GM19351 (cell line): ENCODE data around the gene IRF2BP2.

Source experiments
- ATAC-seq: cut with Tn5 transposase; IDR thresholded peaks from one replicate; pipeline ENCODE4 v1.9.1; 2021; ENCODE audit warnings: mild to moderate bottlenecking, moderate library complexity; ENCODE audit not compliant: unreplicated experiment

The IRF2BP2 gene

GRCh38 chr1:234614081-234614489, 4.1 kb upstream of the IRF2BP2 start:
- ATAC-seq = no peak

DNA sequence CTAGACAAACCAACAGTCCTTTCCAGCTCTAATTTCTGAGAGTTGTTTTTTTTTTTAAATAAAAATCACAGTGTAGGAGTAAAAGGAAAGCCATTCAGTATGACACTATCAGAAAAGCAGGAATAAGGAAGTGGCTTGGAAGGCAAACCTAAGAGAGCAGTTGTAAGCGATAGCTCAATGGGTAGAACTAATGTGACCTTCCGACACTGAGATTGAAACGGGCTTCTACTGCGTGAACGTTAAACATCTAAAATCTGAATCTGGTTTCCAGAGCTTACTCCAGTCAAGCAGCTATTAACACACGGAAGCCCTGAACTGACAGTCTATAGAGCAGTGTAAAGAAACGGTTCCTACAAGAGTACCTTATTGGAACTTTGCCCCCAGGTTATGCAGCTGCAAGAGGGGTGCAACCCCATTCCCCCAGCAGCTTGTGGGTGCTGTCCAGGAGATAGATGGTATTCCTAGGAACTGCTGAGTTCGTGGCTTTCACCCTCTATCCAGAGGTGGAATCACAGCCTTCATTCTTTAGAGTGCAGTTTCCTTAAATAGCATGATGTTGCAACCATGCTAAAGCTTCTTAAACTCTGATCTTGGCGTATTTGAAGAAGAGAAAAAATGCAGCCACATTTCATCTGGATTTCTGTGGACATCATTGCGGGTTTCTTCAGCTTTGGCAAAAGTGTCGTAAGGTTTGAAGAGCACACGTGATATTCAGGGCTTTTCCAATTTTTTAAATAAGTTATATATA, 3.3 kb upstream of the IRF2BP2 start:
- no peak for ATAC-seq

GRCh38 chr1:234612352-234613127, 2.6 kb upstream of the IRF2BP2 start:
- ATAC-seq = peak; percentile 29

- no peak for ATAC-seq
These were observed 1.9 kb upstream of the IRF2BP2 start for GRCh38 chr1:234611847-234612351.

GRCh38 chr1:234611225-234611846, 1.4 kb upstream of the IRF2BP2 start:
- ATAC-seq = peak; percentile 24

DNA sequence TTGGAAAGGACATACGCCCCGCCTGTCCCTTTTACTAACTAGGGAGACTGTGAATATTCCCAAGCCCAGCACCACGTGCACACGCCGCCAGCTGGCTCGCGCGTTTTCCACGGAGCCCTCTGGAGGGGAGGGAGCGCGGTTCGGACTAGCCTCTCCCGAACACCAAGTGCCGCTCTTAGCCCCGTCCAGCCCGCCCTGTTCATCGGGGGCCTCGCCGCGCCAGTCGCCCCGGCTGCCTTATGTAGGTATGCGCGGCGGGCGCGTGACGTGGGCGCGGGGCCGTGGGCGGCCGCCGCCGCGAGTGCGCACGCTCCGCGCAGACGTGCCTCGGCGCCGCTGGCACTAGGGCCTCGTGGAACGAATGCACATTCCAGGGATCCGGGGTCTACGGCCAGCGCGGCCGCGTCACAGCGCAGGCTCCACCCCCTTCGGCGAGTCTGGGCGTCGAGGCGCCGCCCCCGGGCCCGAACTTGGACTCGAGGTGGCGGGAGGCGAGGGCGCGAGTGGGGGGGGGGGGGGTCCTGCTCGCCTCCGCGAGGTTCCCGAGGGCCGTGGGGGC, 767 bp upstream of the IRF2BP2 start:
- peak; percentile 43 for ATAC-seq

GRCh38 chr1:234609691-234610042, 311 bp downstream of the IRF2BP2 start:
- ATAC-seq = no peak

DNA sequence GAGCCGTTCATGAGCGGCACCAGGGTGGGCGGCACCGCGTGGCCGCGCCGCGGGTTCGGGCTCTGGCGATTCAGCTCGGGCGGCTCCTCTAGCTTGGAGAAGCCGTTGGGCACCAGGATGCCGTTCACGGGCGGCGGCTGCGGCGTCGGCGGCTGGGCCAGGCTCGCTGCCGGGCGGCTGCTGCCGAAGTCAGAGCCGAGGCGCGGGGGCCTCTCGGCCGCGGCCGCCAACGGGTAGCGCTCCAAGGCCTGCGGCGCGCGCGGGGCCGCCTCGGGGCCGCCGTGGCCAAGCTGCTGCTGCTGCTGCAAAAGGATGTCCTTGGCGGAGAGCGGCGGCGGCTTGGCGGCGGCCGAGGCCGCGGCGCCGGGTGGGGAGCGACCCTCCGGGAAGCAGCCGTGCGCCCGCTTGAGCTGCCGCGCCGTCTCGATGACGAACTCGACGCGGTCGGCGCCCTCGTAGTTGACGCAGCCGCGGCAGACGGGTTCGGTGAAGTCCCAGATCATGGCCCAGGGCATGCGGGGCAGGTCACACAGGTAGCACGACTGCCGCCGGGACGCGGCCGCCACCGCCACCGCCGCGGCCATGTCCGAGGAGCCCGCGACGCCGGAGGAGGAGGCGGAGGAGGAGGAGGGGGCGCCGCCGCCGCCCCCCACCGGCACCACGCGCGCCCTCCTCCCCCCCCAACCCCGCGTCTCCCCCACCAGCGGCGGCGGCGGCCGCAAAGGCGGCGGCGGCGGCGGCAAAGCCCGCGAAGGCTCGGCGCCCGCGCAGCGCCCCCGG, 877 bp downstream of the IRF2BP2 start:
- no peak for ATAC-seq

DNA sequence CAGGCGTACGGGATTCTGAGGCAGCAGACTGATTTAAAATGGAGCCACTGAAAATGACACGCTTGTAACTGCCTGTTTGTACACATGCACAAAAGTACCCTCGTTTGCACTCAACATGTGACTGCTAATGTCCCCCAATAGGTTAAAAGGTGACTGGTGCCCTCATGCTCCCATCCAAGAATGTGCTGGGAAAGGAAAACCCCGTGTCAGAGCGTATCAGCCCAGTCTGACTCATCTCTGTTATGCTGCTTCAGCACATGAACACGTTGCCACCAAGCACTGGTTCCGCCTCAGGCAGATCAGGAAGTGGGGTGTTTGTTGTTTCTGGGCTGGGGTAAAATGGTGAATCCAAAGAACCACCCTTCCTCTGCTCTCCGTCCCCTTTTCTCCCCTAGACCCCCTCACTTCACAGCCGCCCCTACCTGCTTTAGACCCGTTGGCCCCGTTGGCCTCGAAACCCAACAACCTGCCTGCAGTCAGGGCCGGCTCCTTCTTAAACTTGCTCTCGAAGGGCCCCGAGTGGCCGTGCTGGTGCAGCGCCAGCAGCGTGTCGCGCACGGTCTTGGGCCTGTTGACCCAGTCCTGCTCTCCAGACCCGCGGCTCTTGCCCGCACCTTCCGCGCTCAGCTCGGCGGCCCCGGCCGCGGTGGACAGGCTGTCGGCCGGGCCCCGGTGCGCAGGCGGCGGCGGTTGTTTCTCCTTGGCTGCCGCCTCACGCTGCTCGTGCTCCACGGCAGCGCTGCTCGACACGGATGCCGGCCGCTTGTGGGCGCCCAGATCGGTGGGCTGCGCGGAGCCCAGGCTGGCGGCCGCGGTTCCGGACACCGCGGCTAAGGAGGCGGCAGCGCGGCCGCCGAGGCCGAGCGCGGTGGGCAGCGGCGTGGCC, 1.7 kb downstream of the IRF2BP2 start:
- ATAC-seq = peak; percentile 25

- ATAC-seq = no peak
These were observed 2.6 kb downstream of the IRF2BP2 start for GRCh38 chr1:234607109-234608024.

DNA sequence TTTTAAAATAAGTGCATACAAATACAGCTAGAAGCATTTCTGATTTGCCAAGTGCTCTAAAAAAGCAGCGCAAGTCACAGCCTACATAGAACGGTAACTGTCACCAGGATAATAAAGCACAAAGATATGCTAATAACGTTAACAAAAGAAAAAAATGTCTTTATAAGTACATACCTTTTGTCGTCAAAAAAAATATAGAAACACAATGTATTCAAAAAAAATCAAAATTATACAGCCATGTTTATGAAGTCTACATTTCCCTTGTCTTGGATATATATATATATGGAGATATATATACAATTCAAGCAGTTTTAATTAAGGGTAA, 3.2 kb downstream of the IRF2BP2 start:
- no peak for ATAC-seq

GRCh38 chr1:234605983-234606783, 3.8 kb downstream of the IRF2BP2 start:
- no peak for ATAC-seq

DNA sequence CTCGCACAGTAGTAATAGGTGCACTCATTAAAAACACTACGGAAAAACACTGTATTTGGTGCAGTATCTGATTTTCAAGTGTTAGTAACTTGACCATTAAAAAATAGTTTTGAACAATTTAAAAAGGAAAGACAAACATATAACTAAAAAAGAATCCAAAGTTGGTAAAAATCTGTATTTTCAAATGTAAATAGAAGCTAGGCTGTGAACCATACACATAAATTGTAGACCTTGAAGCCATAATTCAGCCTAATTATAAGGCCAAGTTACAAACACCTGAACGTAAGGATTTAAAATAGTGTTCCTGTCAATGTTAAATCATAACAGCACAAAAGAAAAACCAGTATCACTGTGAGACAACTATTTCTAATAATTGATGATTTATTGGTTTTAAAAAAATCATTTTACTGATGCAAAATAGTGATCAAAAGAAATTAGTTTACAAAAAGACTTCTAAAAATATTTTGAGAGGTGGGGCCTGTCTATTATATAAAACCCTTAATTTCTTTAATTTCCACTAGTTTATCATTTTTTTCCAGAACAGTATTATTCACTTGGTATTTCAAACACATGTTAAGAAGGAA, 4.5 kb downstream of the IRF2BP2 start:
- no peak for ATAC-seq

DNA sequence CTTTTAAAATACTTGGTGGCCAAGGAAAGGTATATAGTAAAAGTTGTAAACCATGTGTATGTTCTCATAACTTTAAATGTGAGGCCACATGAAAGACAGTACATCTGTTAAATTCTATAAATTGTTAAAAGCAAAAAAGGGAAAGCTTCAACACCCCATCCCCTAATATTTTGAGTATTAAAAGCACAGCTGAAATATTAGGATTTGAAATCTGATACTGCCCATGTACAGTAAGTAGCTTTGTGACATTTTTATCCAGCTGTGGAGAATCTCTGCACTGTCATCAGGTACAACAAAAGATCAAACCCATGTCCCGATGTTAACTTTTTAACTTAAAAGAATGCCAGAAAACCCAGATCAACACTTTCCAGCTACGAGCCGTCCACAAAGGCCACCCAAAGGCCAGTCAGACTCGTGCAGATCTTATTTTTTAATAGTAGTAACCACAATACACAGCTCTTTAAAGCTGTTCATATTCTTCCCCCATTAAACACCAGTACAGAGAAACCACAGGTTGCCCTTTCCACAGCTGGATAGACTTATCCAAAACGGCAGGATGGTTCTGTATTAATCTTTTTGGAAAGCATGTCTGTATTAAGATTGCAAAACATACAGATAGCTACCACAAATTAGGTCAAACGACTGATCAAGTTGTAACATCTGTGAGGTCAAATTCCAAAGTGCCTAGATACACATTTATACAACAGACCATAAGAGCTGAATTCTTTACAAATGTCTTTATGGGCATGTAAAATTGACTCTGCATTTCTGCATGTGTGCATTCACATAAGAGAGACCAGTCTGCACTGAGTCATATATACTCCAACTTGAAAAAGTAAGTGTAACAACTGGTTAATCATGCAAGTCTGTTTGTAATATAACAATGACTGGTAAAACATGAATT, 5.2 kb downstream of the IRF2BP2 start:
- ATAC-seq = no peak

DNA sequence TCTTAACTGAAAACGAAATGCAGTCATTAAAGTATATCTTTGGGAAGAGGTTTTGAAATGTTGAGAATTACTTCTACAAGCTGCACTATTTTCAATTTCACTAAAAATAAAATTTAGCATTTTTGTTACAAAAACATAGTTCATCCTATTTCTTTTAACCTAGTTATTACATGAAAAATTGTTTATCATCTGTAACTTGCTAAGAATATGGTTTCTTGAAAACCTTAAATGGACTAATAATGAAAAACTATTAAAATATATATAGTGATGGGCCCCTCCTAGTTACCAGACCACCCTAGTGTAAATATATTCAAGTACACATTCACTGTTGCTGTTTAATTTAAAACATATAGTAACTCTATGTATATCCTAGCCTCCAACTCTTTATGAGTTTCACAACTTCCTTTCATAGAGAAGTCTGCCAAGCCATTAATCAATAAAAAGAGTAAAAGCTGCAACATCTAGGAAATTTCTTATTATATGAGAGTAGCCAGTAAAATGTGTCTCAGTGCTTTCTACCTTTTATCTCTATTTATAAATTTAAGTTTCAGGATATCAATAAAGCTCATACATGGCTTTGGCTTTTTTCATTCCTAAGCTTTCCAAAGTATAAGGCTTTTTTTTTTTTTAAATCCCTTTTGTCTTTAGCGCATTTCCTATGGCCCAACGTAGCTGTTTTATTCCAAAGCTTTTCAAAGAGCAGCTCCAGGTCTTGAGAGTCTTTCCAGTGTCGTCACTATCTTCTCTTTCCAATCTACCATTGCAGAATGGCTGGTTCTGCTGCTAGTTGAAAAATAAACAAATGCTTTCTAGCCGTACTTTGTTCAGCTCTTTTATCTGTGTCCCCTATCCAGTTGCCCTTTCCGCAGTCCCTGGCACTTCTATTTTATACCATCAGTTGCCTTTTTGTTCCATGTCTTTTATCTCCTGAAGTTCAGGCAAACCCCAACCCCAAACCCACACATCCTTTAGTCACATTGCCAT, 6.5 kb downstream of the IRF2BP2 start:
- no peak for ATAC-seq
